RPMI7951 (cell line): ENCODE results near the gene HOXA6. TPM values are rescaled to one million over a fixed set of nuclear protein-coding genes. Genes with fewer than 3 reads are reported as not detected.

ENCODE experiments used
- DNase-seq: peaks from one replicate; pipeline ENCODE4 v3.0.0-alpha.2; 2012; ENCODE audit warnings: low read depth
- total RNA-seq: library from RNA; depleted of rRNA; stranded (reverse); fragments of >200 nt; shearing (Covaris generic); gene quantifications from 2 replicates; pipeline ENCODE4 v1.2.3, GENCODE V29; 2014; rRNA removed

The HOXA6 gene
- total RNA-seq, 1 experiment from 2014 or later: 1.8 TPM

- DNase-seq: no peak
Observed at GRCh38 chr7:27098578-27099451, 48.8 kb downstream of the HOXA6 start.

GRCh38 chr7:27097686-27098577 is 49.6 kb downstream of the HOXA6 start:
- DNase-seq: peak; percentile 23

GRCh38 chr7:27096768-27097514 is 50.6 kb downstream of the HOXA6 start:
- peak; percentile 76 for DNase-seq

GRCh38 chr7:27095897-27096767 is 51.4 kb downstream of the HOXA6 start, which contains the start of gene HOXA1:
HOXA1 (minus strand) TSS chr7:27096000; CDS start chr7:27095912, 88 bp downstream.
- DNase-seq: peak; percentile 97

Other genes with a start within 250 kb of the HOXA6 start
- 6.2 and 7.3 TPM in 2 replicates for gene HOXA1, start 51.8 kb downstream of the HOXA6 start, total RNA-seq
- 0.84 and 1.1 TPM in 2 replicates for gene HOXA2, start 45.1 kb downstream of the HOXA6 start, total RNA-seq
- 4.3 and 9.7 TPM in 2 replicates for gene HOXA4, start 17.0 kb downstream of the HOXA6 start, total RNA-seq
- gene HOXA5, start 4.1 kb downstream of the HOXA6 start, total RNA-seq: 4.7 and 5.6 TPM in 2 replicates
- 0.98 and 4.7 TPM in 2 replicates for gene HOXA3, start 4.8 kb upstream of the HOXA6 start, total RNA-seq
- 16.4 and 19.7 TPM in 2 replicates for gene HOXA7, start 8.9 kb upstream of the HOXA6 start, total RNA-seq
- gene HOXA9, start 17.8 kb upstream of the HOXA6 start, total RNA-seq: 0.12 TPM in 1 of 2 replicates, not detected in the other
- gene HOXA10, start 26.5 kb upstream of the HOXA6 start, total RNA-seq: 12.9 and 18.7 TPM in 2 replicates
- gene HOXA11, start 37.5 kb upstream of the HOXA6 start, total RNA-seq: 1.4 and 1.9 TPM in 2 replicates
- gene HOXA13, start 52.3 kb upstream of the HOXA6 start, total RNA-seq: 1.7 and 2.3 TPM in 2 replicates
- not detected in 2 replicates for gene EVX1, start 95.0 kb upstream of the HOXA6 start, total RNA-seq